GM19240 (cell line): ENCODE data around the gene TMEM151A.
"Not testable (repeated sequence)": the region's sequence is repeated elsewhere in the genome, so short reads cannot be mapped to it uniquely, and the experiment has no call there.

Source experiments
- DNase-seq: peaks from one replicate; pipeline ENCODE4 v3.0.0; 2011; ENCODE audit warnings: low spot score; ENCODE audit not compliant: insufficient read length

TMEM151A gene

DNA sequence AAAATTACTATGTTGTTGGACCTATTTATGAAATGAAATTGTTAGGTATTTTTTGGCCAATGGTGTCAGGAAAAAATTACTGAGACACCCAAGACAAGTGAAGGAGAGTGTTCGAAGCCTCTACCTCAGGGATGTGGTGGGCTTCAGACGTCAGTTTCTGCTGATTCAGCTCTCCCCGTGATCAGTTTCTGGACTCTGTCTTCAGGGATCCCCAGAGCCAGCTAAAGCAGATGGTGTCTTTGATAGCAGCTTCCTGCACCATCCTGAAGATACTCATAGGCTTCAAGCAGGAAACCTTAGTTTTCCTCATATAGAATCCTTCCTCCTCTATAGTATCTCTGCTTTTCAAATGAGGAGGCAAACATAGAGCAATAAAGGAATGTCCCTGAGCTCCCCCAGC lies 17.8 kb downstream of the TMEM151A start:
- DNase-seq, result no peak

- no peak for DNase-seq
These were observed 18.6 kb downstream of the TMEM151A start for GRCh38 chr11:66310324-66310723.

- DNase-seq, result not testable (repeated sequence)
These were observed 19.2 kb downstream of the TMEM151A start for GRCh38 chr11:66310803-66311440.

- DNase-seq, result no peak
These were observed 19.8 kb downstream of the TMEM151A start for GRCh38 chr11:66311470-66311964.

GRCh38 chr11:66311965-66312548 lies 20.4 kb downstream of the TMEM151A start:
- peak; percentile 83 for DNase-seq

- peak; percentile 98 for DNase-seq
These were observed 21.0 kb downstream of the TMEM151A start for GRCh38 chr11:66312549-66313320.

GRCh38 chr11:66313321-66314185 lies 21.9 kb downstream of the TMEM151A start:
- no peak for DNase-seq

DNA sequence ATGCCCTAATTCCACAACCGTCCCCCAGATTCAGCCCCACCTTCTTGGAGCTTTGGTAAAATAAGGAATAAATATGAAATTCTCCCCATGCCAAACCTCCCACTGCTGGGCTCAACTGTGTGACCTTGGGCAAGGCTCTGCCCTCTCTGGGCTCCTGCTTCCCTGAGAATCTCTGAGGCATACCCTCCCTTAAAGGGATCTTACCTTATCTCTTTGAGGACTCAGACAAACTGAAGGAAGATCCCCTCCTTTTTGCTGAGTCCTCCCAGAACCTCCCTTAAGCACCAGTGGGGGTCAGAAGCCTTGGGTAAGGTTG lies 22.4 kb downstream of the TMEM151A start:
- no peak for DNase-seq

GRCh38 chr11:66314561-66315497 lies 23.1 kb downstream of the TMEM151A start:
- DNase-seq, result no peak

GRCh38 chr11:66315498-66315885 lies 23.8 kb downstream of the TMEM151A start:
- DNase-seq, result no peak

DNA sequence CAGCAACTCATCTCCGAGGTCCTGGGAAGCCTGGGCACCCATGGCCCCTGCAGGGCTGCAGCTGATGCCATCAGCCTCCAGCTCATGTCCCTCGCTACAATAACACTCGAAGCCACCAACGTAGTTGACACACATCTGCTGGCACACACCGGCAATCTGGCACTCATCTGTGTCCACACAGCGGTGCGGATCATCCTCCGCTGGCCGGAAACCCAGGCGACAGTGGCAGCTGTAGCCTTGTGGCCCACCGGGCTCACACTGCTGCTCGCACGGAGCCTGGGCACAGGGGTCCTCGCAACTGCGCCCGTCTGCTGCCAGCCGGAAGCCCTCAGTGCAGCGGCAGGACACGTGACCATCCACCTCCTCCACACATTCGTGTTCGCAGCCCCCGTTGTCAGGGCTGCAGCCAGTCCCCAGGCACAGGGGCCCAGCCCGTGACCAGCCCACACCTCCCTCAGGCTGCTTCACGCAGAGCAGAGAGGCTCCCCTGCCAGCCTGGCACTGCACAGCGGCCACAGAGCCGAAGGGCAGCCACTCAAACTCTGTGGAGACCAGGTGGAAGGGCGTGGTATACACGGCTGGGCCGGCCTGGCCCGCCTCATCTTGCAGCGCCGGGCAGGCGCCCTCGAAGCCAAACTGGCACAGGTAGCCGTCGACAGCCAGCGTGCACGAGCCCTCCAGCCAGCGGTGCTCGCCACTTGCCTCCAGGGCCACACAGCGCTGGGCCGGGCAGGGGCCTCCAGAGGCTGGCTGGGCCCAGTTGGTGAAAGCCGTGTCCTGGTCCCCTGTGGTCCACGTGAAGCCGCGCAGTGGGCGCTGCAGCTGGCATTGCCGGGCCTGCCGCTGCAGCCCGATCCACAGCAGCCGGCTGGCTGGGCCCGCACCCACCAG lies 24.5 kb downstream of the TMEM151A start:
- DNase-seq, result no peak

DNA sequence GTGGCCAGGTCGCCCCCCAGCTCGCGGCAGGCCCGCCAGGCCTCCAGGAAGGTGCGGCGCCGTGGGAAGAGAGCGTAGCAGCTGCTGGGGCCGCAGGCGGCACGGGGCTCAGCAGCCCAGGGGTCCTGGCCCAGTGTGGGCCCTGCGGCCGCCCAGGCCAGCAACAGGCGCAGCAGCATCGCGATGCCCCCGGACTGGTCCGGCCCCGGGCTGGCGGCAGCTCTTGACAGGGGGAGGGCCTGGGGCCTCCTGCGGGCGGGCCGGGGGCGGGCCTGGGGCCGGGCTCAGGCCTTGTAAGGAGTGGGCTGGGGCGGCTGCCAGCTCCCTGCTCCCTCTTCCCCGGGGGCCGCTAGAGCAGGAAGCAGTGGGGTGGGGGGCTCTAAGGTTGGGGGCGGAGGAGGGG lies 25.2 kb downstream of the TMEM151A start, which contains the start of gene CD248:
Gene CD248, minus strand, starts transcription at position 196 of the 403 bp plus-strand sequence. Its CDS starts 17 bp downstream, at position 179.
- DNase-seq, result no peak

DNA sequence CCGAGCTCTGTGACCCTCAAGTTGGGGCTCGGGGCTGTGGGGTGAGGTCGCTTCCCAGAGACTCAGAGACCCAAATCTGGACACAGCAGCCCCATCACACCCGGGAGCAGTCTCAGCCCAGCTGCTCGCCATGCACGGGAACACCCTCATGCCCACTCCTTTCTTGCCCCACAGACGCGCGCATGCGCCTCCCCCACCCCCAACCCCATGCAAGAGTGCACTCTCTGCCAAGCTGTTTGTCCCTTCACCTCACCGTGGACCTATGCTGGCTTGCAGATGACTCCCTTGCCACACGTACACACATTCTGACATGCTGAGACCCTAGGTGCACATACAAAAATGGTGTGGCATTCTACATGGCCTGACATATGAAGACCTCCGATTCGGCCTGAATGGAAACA lies 25.6 kb downstream of the TMEM151A start:
- no peak for DNase-seq

DNA sequence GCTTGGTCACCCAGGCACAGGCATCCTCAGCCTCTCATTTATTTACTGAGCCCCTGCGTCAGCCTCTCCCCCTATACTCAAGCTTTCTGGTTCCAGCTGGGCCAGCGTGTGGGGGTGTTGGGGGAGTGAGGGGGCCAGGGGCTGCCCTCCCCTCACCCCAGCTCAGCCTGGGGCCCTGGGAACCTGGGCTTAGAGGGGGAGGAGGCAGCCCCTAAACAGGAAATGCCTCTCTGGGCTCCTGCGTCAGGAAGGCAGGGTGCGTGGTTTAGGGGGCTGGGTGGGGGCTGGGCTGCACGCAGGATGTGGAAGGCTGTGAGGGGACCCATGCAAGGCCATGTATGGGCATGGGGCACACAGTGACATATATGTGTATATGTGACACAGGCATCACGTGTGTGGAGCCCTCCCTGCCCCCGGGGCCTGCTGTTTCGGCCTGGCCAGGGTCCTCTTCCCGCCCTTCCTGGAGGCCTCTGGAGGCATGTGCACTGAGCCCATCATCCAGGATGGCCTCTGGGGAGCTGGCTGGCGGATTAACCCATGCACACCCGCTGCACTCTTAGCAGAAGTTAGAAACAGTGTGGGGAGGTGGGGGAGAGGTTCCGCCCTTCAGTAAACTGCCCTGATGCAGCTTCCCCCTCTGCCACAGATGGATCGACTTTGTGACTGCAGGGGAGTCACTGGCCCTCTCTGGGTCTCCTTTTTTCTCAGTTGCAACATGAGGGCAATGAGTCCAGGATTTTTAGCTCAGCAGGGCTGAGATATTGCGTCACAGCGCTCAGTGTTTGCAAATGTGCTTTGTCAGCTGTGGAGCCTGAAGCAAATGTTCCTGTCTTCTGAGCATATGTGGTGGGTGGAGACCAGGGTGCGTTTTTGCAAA lies 26.3 kb downstream of the TMEM151A start:
- no peak for DNase-seq

GRCh38 chr11:66318600-66318970 lies 26.9 kb downstream of the TMEM151A start:
- no peak for DNase-seq

GRCh38 chr11:66320289-66320688 lies 28.6 kb downstream of the TMEM151A start:
- not testable (repeated sequence) for DNase-seq

GRCh38 chr11:66320748-66321147 lies 29.1 kb downstream of the TMEM151A start:
- DNase-seq, result not testable (repeated sequence)

GRCh38 chr11:66321606-66322005 lies 29.9 kb downstream of the TMEM151A start:
- no peak for DNase-seq
